Fibroblast of upper back skin (primary cell): Measurements from ENCODE around the gene AMOTL2.

Source experiments
- DNase-seq: peaks from one replicate; pipeline ENCODE4 v3.0.0-alpha.2; 2013

The AMOTL2 gene

GRCh38 chr3:134312072-134312872 lies 62.0 kb downstream of the AMOTL2 start:
- peak; percentile 75 for DNase-seq

GRCh38 chr3:134311693-134312071 lies 62.6 kb downstream of the AMOTL2 start:
- no peak for DNase-seq

- peak; percentile 75 for DNase-seq
Observed at GRCh38 chr3:134311265-134311664, 63.0 kb downstream of the AMOTL2 start.

GRCh38 chr3:134309987-134310700 lies 64.1 kb downstream of the AMOTL2 start:
- DNase-seq: no peak

- DNase-seq: peak; percentile 95
Observed at GRCh38 chr3:134308350-134308891, 65.8 kb downstream of the AMOTL2 start.

DNA sequence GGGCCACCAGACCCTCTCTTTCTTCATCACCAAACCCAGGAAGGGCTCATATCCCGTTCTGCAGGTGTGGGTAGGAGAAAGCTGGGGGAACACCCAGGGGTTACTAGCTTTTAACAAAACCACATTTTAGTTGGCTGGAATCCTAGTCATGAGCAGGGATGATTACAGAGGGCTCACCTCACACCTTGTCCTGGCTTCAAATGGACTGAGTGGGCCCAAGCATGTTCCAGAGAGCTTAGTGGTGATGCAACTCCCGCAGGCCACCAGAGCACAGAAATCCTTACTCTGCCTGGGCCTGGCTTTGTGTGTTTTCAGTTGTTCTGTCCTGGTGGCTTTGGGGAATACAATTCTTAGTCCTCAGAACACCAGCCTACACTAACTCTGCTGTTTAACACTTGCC lies 66.8 kb downstream of the AMOTL2 start:
- no peak for DNase-seq

GRCh38 chr3:134306320-134306719 lies 67.9 kb downstream of the AMOTL2 start:
- DNase-seq: no peak
